Fibroblast of lung (primary cell): Measurements from ENCODE around the gene SCO2.

Source experiments
- CTCF ChIP-seq, 2 donors: IDR thresholded peaks in 1 of 2; conservative IDR thresholded peaks in 1 of 2; 1 replicate in 1 of 2; 2 replicates in 1 of 2; pipeline ENCODE4 v1.5.1; 2011 to 2012; ENCODE audit warnings: low read length in 2 of 2, control low read depth in 1 of 2, inconsistent platforms in 1 of 2, low read depth in 1 of 2, mild to moderate bottlenecking in 1 of 2
- EZH2 ChIP-seq: IDR thresholded peaks from 2 replicates; pipeline ENCODE4 v1.5.1; 2012; ENCODE audit warnings: low read length, control low read depth, mild to moderate bottlenecking; ENCODE audit errors: missing control alignments

GRCh38 chr22:50481045-50481439 is 44.4 kb downstream of the SCO2 start:
- TF ChIP-seq CTCF (conservative IDR thresholded peaks at IDR 0.05 in 1 of 2, IDR thresholded peaks at IDR 0.05 in 1 of 2; ENCODE audit: low read depth in 1 of 2, low read length in 2 of 2) (no peak), EZH2 (peak; percentile 86)
